Measurements from ENCODE around the gene SLC25A33. TPM values are rescaled to one million over a fixed set of nuclear protein-coding genes. Genes with fewer than 3 reads are reported as not detected.

Gene SLC25A33
- total RNA-seq, 1 experiment from 2014 or later, result 14.1 TPM

GRCh38 chr1:9605946-9606455, 66.7 kb downstream of the SLC25A33 start:
- no TSS peak for BruUV-seq (replicated peaks)
- ChIA-PET CTCF (no interaction called here), POLR2A (ENCODE audit: low non-redundant PET) (no interaction called here)
- intact Hi-C loops (cut with micrococcal nuclease; ENCODE audit: unreplicated experiment), result no loop called here
- no peak for TF ChIP-seq EZH2 (IDR thresholded peaks at IDR 0.05; ENCODE audit: borderline replicate concordance, low read depth, low read length, poor library complexity, severe bottlenecking)
- TF ChIP-seq, protein P1, sequence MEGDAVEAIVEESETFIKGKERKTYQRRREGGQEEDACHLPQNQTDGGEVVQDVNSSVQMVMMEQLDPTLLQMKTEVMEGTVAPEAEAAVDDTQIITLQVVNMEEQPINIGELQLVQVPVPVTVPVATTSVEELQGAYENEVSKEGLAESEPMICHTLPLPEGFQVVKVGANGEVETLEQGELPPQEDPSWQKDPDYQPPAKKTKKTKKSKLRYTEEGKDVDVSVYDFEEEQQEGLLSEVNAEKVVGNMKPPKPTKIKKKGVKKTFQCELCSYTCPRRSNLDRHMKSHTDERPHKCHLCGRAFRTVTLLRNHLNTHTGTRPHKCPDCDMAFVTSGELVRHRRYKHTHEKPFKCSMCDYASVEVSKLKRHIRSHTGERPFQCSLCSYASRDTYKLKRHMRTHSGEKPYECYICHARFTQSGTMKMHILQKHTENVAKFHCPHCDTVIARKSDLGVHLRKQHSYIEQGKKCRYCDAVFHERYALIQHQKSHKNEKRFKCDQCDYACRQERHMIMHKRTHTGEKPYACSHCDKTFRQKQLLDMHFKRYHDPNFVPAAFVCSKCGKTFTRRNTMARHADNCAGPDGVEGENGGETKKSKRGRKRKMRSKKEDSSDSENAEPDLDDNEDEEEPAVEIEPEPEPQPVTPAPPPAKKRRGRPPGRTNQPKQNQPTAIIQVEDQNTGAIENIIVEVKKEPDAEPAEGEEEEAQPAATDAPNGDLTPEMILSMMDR (conservative IDR thresholded peaks at IDR 0.05; ENCODE audit: low read depth, low read length), result no peak
- Histone ChIP-seq H3K27me3 (replicated peaks; ENCODE audit: insufficient read depth, low read depth, low read length, poor library complexity) (no peaks in the 10 kb centered on the region), H3K4me1 (ENCODE audit: insufficient read depth, low read length, poor library complexity, severe bottlenecking) (no peaks in the 10 kb centered on the region), H3K36me3 (ENCODE audit: insufficient read depth, low read length, poor library complexity, severe bottlenecking) (peaks cover 58% of the 10 kb centered on the region), H3K9me3 (ENCODE audit: low read depth, low read length, poor library complexity, severe bottlenecking) (no peaks in the 10 kb centered on the region), H3K4me3 (ENCODE audit: low read depth, low read length, poor library complexity, severe bottlenecking) (no peak overlapping the region), H3K27ac (ENCODE audit: low read depth, low read length, poor library complexity, severe bottlenecking) (no peak overlapping the region)
- DNase-seq (ENCODE audit: low spot score), result no peak

DNA sequence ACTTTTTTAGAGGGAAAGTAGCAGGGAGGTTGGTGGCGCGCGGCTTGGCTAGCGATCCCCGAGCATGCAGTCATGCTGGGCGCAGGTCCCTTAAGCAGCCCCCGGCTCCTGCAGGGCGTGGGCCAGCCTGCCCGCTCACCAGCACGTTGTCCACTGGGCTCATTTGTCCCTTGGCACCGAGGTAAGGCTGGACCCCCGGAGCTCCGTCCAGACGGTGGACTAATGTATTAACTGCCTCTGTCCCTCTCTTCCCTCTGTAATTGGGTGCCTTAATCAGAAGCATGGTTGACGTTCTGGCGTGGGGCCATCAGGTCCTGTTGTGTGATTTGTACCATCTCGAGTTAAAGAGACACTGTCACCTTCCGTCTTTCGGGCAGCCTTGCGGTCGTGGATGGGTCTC, 67.2 kb downstream of the SLC25A33 start:
- no peak overlapping the region for H3K27ac ChIP-seq (ENCODE audit: low read depth, low read length, poor library complexity, severe bottlenecking)
- no peak for TF ChIP-seq EZH2 (IDR thresholded peaks at IDR 0.05; ENCODE audit: borderline replicate concordance, low read depth, low read length, poor library complexity, severe bottlenecking)
- TF ChIP-seq, protein P1 (conservative IDR thresholded peaks at IDR 0.05; ENCODE audit: low read depth, low read length), result no peak
- no TSS peak for BruUV-seq (replicated peaks)
- no peaks in the 10 kb centered on the region for H3K9me3 ChIP-seq (ENCODE audit: low read depth, low read length, poor library complexity, severe bottlenecking)
- no peaks in the 10 kb centered on the region for H3K4me1 ChIP-seq (ENCODE audit: insufficient read depth, low read length, poor library complexity, severe bottlenecking)
- no peak for DNase-seq (ENCODE audit: low spot score)
- ChIA-PET POLR2A (ENCODE audit: low non-redundant PET) (no interaction called here), CTCF (no interaction called here)
- H3K36me3 ChIP-seq (ENCODE audit: insufficient read depth, low read length, poor library complexity, severe bottlenecking), result peaks cover 57% of the 10 kb centered on the region
- no peaks in the 10 kb centered on the region for H3K27me3 ChIP-seq (replicated peaks; ENCODE audit: insufficient read depth, low read depth, low read length, poor library complexity)
- intact Hi-C loops (cut with micrococcal nuclease; ENCODE audit: unreplicated experiment), result no loop called here
- H3K4me3 ChIP-seq (ENCODE audit: low read depth, low read length, poor library complexity, severe bottlenecking), result no peak overlapping the region

- no peak overlapping the region for H3K27ac ChIP-seq (ENCODE audit: low read depth, low read length, poor library complexity, severe bottlenecking)
- no peaks in the 10 kb centered on the region for H3K27me3 ChIP-seq (replicated peaks; ENCODE audit: insufficient read depth, low read depth, low read length, poor library complexity)
- BruUV-seq (replicated peaks), result no TSS peak
- no peak overlapping the region for H3K4me3 ChIP-seq (ENCODE audit: low read depth, low read length, poor library complexity, severe bottlenecking)
- no peaks in the 10 kb centered on the region for H3K9me3 ChIP-seq (ENCODE audit: low read depth, low read length, poor library complexity, severe bottlenecking)
- no peak for DNase-seq (ENCODE audit: low spot score)
- CTCF ChIA-PET, result no interaction called here
- intact Hi-C loops (cut with micrococcal nuclease; ENCODE audit: unreplicated experiment), result no loop called here
- TF ChIP-seq, protein P1 (conservative IDR thresholded peaks at IDR 0.05; ENCODE audit: low read depth, low read length), result no peak
- no peak for TF ChIP-seq EZH2 (IDR thresholded peaks at IDR 0.05; ENCODE audit: borderline replicate concordance, low read depth, low read length, poor library complexity, severe bottlenecking)
- H3K36me3 ChIP-seq (ENCODE audit: insufficient read depth, low read length, poor library complexity, severe bottlenecking), result peaks cover 57% of the 10 kb centered on the region
- no peaks in the 10 kb centered on the region for H3K4me1 ChIP-seq (ENCODE audit: insufficient read depth, low read length, poor library complexity, severe bottlenecking)
- POLR2A ChIA-PET (ENCODE audit: low non-redundant PET), result no interaction called here
Observed at GRCh38 chr1:9606948-9607347, 67.7 kb downstream of the SLC25A33 start.

All from A673 (cell line).